Measurements from ENCODE around the gene GFOD1. TPM values are rescaled to one million over a fixed set of nuclear protein-coding genes. Genes with fewer than 3 reads are reported as not detected.
"Not testable (repeated sequence)": the region's sequence is repeated elsewhere in the genome, so short reads cannot be mapped to it uniquely, and the experiment has no call there.

Gene GFOD1
- total RNA-seq, 1 donor from 2014 or later: 8.4 TPM

- H3K9me3 Mint-ChIP-seq: peaks cover 6% of the 10 kb centered on the region
- DNase-seq (no peak), ATAC-seq (ENCODE audit: low read depth) (no peak)
- intact Hi-C loops (cut with micrococcal nuclease): no loop called here
- H3K4me3 Mint-ChIP-seq: no peak overlapping the region
- H3K27me3 Mint-ChIP-seq: no peaks in the 10 kb centered on the region
- TF ChIP-seq, protein P1, sequence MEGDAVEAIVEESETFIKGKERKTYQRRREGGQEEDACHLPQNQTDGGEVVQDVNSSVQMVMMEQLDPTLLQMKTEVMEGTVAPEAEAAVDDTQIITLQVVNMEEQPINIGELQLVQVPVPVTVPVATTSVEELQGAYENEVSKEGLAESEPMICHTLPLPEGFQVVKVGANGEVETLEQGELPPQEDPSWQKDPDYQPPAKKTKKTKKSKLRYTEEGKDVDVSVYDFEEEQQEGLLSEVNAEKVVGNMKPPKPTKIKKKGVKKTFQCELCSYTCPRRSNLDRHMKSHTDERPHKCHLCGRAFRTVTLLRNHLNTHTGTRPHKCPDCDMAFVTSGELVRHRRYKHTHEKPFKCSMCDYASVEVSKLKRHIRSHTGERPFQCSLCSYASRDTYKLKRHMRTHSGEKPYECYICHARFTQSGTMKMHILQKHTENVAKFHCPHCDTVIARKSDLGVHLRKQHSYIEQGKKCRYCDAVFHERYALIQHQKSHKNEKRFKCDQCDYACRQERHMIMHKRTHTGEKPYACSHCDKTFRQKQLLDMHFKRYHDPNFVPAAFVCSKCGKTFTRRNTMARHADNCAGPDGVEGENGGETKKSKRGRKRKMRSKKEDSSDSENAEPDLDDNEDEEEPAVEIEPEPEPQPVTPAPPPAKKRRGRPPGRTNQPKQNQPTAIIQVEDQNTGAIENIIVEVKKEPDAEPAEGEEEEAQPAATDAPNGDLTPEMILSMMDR (IDR thresholded peaks at IDR 0.05): no peak
- POLR2A ChIA-PET: interaction anchor here (1.0 kb wide), 1 partner anchor 133 kb away, joined by 4 read pairs; no protein-coding TSS in a partner anchor
- H3K27ac Mint-ChIP-seq: no peak overlapping the region
- peaks cover 1% of the 10 kb centered on the region for H3K36me3 Mint-ChIP-seq (ENCODE audit: low read depth)
- CTCF ChIA-PET: no interaction called here
- peaks cover 40% of the 10 kb centered on the region for H3K4me1 Mint-ChIP-seq
Observed at GRCh38 chr6:13392462-13392861, 94.9 kb downstream of the GFOD1 start.

DNA sequence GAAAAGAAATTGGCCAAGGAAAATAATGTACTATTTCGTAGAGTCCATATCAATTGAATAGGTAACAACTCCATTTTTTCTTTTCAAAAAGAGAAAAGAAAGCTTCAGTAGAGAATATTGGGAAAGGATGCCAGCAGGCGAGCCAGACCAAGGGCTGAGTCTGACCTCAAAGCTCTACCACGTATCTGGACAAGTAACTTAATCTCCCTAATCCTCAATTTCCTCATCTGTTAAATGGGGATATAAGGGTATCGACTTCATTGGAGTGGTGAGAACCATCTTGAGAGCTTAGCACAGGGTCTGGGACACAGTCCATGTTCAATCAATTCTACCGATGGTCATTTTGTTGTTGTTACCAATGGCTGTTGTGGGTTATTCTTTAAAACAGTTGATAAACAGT lies 95.9 kb downstream of the GFOD1 start:
- DNase-seq (no peak), ATAC-seq (ENCODE audit: low read depth) (no peak)
- Mint-ChIP-seq H3K27me3 (no peaks in the 10 kb centered on the region), H3K9me3 (peaks cover 6% of the 10 kb centered on the region), H3K4me3 (no peak overlapping the region), H3K27ac (no peak overlapping the region), H3K36me3 (ENCODE audit: low read depth) (peaks cover 1% of the 10 kb centered on the region), H3K4me1 (peaks cover 33% of the 10 kb centered on the region)
- POLR2A ChIA-PET: interaction anchor here (0.6 to 0.7 kb wide), 5 partner anchors 15 to 319 kb away, joined by 3 to 11 read pairs (median 5); no protein-coding TSS in a partner anchor
- TF ChIP-seq, protein P1 (IDR thresholded peaks at IDR 0.05): no peak
- CTCF ChIA-PET: no interaction called here
- intact Hi-C loops (cut with micrococcal nuclease): no loop called here

DNA sequence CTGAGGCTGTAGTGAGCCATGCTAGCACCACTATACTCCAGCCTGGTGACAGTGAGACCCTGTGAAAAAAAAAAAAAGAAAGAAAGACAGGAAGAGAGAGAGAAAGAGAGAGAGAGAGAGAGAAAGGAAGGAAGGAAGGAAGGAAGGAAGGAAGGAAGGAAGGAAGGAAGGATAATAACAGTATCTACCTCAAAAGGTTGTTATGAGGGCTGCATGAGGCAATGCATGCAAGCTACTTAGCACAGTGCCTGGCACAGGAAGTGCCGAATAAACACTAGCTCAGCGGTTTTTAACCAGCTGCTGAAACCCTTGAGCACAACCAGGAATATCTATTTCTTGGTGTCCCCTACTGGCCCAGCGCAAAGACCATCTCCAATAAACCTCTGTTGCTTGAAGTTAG lies 96.7 kb downstream of the GFOD1 start:
- CTCF ChIA-PET: no interaction called here
- Mint-ChIP-seq H3K27me3 (no peaks in the 10 kb centered on the region), H3K27ac (peak overlapping the region; percentile 30), H3K4me1 (peaks cover 27% of the 10 kb centered on the region), H3K4me3 (no peak overlapping the region), H3K9me3 (peaks cover 6% of the 10 kb centered on the region), H3K36me3 (ENCODE audit: low read depth) (peaks cover 1% of the 10 kb centered on the region)
- intact Hi-C loops (cut with micrococcal nuclease): no loop called here
- no peak for ATAC-seq (ENCODE audit: low read depth)
- TF ChIP-seq, protein P1 (IDR thresholded peaks at IDR 0.05): no peak
- no peak for DNase-seq
- POLR2A ChIA-PET: interaction anchor here (0.6 to 0.7 kb wide), 2 partner anchors 94 to 320 kb away, joined by 3 to 11 read pairs; no protein-coding TSS in a partner anchor

DNA sequence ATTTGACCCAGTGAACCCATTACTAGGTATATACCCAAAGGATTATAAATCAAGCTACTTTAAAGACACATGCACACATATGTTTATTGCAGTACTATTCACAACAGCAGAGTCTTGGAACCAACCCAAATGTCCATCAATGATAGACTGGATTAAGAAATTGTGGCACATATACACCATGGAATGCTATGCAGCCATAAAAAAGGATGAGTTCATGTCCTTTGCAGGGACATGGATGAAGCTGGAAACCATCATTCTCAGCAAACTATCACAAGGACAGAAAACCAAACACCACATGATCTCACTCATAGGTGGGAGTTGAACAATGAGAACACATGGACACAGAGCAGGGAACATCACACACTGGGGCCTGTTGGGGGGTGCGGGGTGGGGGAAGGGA lies 98.2 kb downstream of the GFOD1 start:
- CTCF ChIA-PET; ATAC-seq (ENCODE audit: low read depth); H3K27me3 Mint-ChIP-seq; H3K9me3 Mint-ChIP-seq; intact Hi-C loops (cut with micrococcal nuclease); DNase-seq; H3K36me3 Mint-ChIP-seq (ENCODE audit: low read depth); H3K4me3 Mint-ChIP-seq; H3K27ac Mint-ChIP-seq: not testable (repeated sequence)
- POLR2A ChIA-PET: interaction anchor here (0.7 kb wide), 1 partner anchor 107 kb away, joined by 6 read pairs; no protein-coding TSS in a partner anchor
- peaks cover 29% of the 10 kb centered on the region for H3K4me1 Mint-ChIP-seq

DNA sequence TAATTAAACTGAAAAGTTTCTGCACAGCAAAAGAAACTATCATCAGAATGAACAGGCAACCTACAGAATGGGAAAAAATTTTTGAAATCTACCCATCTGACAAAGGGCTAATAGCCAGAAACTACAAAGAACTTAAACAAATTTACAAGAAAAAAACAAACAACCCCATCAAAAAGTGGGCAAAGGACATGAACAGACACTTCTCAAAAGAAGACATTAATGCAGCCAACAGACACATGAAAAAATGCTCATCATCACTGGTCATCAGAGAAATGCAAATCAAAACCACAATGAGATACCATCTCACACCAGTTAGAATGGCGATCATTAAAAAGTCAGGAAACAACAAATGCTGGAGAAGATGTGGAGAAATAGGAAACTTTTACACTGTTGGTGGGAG lies 98.6 kb downstream of the GFOD1 start:
- H3K36me3 Mint-ChIP-seq (ENCODE audit: low read depth); DNase-seq; H3K4me3 Mint-ChIP-seq; H3K27ac Mint-ChIP-seq; intact Hi-C loops (cut with micrococcal nuclease); H3K27me3 Mint-ChIP-seq; CTCF ChIA-PET; ATAC-seq (ENCODE audit: low read depth); H3K9me3 Mint-ChIP-seq: not testable (repeated sequence)
- POLR2A ChIA-PET: interaction anchor here (0.7 kb wide), 1 partner anchor 108 kb away, joined by 6 read pairs; no protein-coding TSS in a partner anchor
- H3K4me1 Mint-ChIP-seq: peaks cover 32% of the 10 kb centered on the region

GRCh38 chr6:13384966-13385365 lies 102.4 kb downstream of the GFOD1 start:
- TF ChIP-seq, protein P1 (IDR thresholded peaks at IDR 0.05): no peak
- no peak for DNase-seq
- H3K27me3 Mint-ChIP-seq: no peaks in the 10 kb centered on the region
- intact Hi-C loops (cut with micrococcal nuclease): no loop called here
- POLR2A ChIA-PET: interaction anchor here (0.9 to 1.9 kb wide), 3 partner anchors 12 to 56 kb away, joined by 3 to 9 read pairs (median 4); partner anchors contain the start of gene TBC1D7
- peaks cover 6% of the 10 kb centered on the region for H3K9me3 Mint-ChIP-seq
- peak overlapping the region; percentile 82 for H3K27ac Mint-ChIP-seq
- CTCF ChIA-PET: interaction anchor here (0.8 to 3.8 kb wide), 7 partner anchors 16 to 190 kb away, joined by 3 to 20 read pairs (median 6); partner anchors contain the start of gene SIRT5
- peaks cover 59% of the 10 kb centered on the region for H3K4me1 Mint-ChIP-seq
- H3K4me3 Mint-ChIP-seq: no peak overlapping the region
- no peak for ATAC-seq (ENCODE audit: low read depth)
- H3K36me3 Mint-ChIP-seq (ENCODE audit: low read depth): peaks cover 1% of the 10 kb centered on the region
